Endodermal cell (in vitro differentiated cells): ENCODE measurements around the gene ETV7. TPM values are rescaled to one million over a fixed set of nuclear protein-coding genes. Genes with fewer than 3 reads are reported as not detected.
A peak's percentile ranks its signal among the peaks of the same experiment; 100 is the strongest.

Experiments used
- DNase-seq: peaks from one replicate; pipeline ENCODE4 v3.0.0-alpha.2; 2017
- H3K27ac ChIP-seq: 2 replicates; pipeline ENCODE4 v1.5.1; 2013; ENCODE audit warnings: mild to moderate bottlenecking, low read depth, low read length, moderate library complexity
- H3K27me3 ChIP-seq: 2 replicates; pipeline ENCODE4 v1.6.1; 2013; ENCODE audit warnings: mild to moderate bottlenecking, low read length, moderate library complexity; ENCODE audit not compliant: insufficient read depth, control insufficient read depth, poor library complexity, severe bottlenecking
- H3K36me3 ChIP-seq: 2 replicates; pipeline ENCODE4 v1.7.0; 2013; ENCODE audit warnings: mild to moderate bottlenecking, low read length, moderate library complexity; ENCODE audit not compliant: control insufficient read depth, insufficient read depth
- H3K4me1 ChIP-seq: one replicate; pipeline ENCODE4 v1.7.0; 2013; ENCODE audit warnings: low read length; ENCODE audit not compliant: control insufficient read depth, insufficient read depth
- H3K4me3 ChIP-seq: 2 replicates; pipeline ENCODE4 v1.5.1; 2013; ENCODE audit warnings: mild to moderate bottlenecking, low read length, moderate library complexity
- H3K9ac ChIP-seq: 2 replicates; pipeline ENCODE4 v1.6.1; 2013; ENCODE audit warnings: mild to moderate bottlenecking, low read length, moderate library complexity; ENCODE audit not compliant: poor library complexity, severe bottlenecking; ENCODE audit errors: extremely low read depth
- H3K9me3 ChIP-seq: 2 replicates; pipeline ENCODE4 v1.6.1; 2013; ENCODE audit warnings: mild to moderate bottlenecking, low read length, moderate library complexity; ENCODE audit not compliant: control insufficient read depth
- H3K27ac Mint-ChIP-seq: 2 replicates; pipeline ENCODE4 v1.8.0; 2020; ENCODE audit warnings: mixed read lengths
- H3K27me3 Mint-ChIP-seq: 2 replicates; pipeline ENCODE4 v1.8.0; 2021; ENCODE audit warnings: mild to moderate bottlenecking, mixed read lengths; ENCODE audit not compliant: insufficient read depth
- H3K36me3 Mint-ChIP-seq: 2 replicates; pipeline ENCODE4 v1.8.0; 2020; ENCODE audit warnings: low read depth, mixed read lengths
- H3K4me1 Mint-ChIP-seq: 2 replicates; pipeline ENCODE4 v1.8.0; 2020; ENCODE audit warnings: mixed read lengths
- H3K4me3 Mint-ChIP-seq: 2 replicates; pipeline ENCODE4 v1.8.0; 2020; ENCODE audit warnings: mild to moderate bottlenecking, moderate library complexity, mixed read lengths
- H3K9me3 Mint-ChIP-seq: 2 replicates; pipeline ENCODE4 v1.8.0; 2020; ENCODE audit warnings: mild to moderate bottlenecking, mixed read lengths
- CTCF ChIP-seq: fragments of 200-600 bp; sonication (generic); conservative IDR thresholded peaks from 2 replicates; pipeline ENCODE4 v1.5.0; 2021; ENCODE audit warnings: antibody characterized with exemption, mild to moderate bottlenecking
- WGBS, 2 experiments: methylation state at CpG; one replicate each; pipeline versions ENCODE4 v1.1.5 to v1.1.7; 2013; ENCODE audit warnings: missing lambda C conversion rate in 2 of 2, mixed read lengths in 1 of 2; ENCODE audit not compliant: insufficient coverage in 1 of 2, insufficient read length in 1 of 2; 5-methylcytosine and 5-hydroxymethylcytosine counted together
- total RNA-seq, 2 donors: library from RNA; stranded (reverse); fragmentation: NEBNext Ultra II Directional in 1 of 2; extraction: Animal tissue kit (Norgen Biotek cat#: 25700) in 1 of 2; gene quantifications; 2 replicates in 1 of 2; 3 replicates in 1 of 2; pipeline ENCODE4 v1.2.1, GENCODE V29; 2021

Gene ETV7
- total RNA-seq, 2 donors from 2014 or later: 0.42 TPM

GRCh38 chr6:36333171-36333895, 54.1 kb downstream of the ETV7 start:
- H3K27me3 ChIP-seq: peaks cover 10% of the 10 kb centered on the region
- peaks cover 10% of the 10 kb centered on the region for H3K4me1 Mint-ChIP-seq
- no peak overlapping the region for H3K4me3 ChIP-seq
- H3K9me3 Mint-ChIP-seq: no peaks in the 10 kb centered on the region
- no peak overlapping the region for H3K27ac Mint-ChIP-seq
- no peak overlapping the region for H3K4me3 Mint-ChIP-seq
- 87 to 91% methylated on average over 7 to 8 of the region's 8 CpGs for WGBS, 2 experiments
- no peaks in the 10 kb centered on the region for H3K36me3 Mint-ChIP-seq
- no peaks in the 10 kb centered on the region for H3K9me3 ChIP-seq
- no peak for TF ChIP-seq CTCF
- H3K9ac ChIP-seq: no peak overlapping the region
- H3K27ac ChIP-seq: no peak overlapping the region
- peak; percentile 13 for DNase-seq
- no peaks in the 10 kb centered on the region for H3K4me1 ChIP-seq
- no peaks in the 10 kb centered on the region for H3K36me3 ChIP-seq
- H3K27me3 Mint-ChIP-seq: peaks cover 14% of the 10 kb centered on the region

- peaks cover 12% of the 10 kb centered on the region for H3K4me1 Mint-ChIP-seq
- Histone ChIP-seq H3K4me1 (no peaks in the 10 kb centered on the region), H3K36me3 (no peaks in the 10 kb centered on the region), H3K27ac (no peak overlapping the region), H3K9ac (no peak overlapping the region), H3K9me3 (no peaks in the 10 kb centered on the region), H3K27me3 (peaks cover 10% of the 10 kb centered on the region), H3K4me3 (no peak overlapping the region)
- no peaks in the 10 kb centered on the region for H3K36me3 Mint-ChIP-seq
- peaks cover 12% of the 10 kb centered on the region for H3K27me3 Mint-ChIP-seq
- peak; percentile 40 for DNase-seq
- H3K4me3 Mint-ChIP-seq: no peak overlapping the region
- no peaks in the 10 kb centered on the region for H3K9me3 Mint-ChIP-seq
- no peak for TF ChIP-seq CTCF
- H3K27ac Mint-ChIP-seq: no peak overlapping the region
- WGBS, 2 experiments: 89 to 98% methylated on average over 5 to 6 of the region's 6 CpGs
These were observed 56.1 kb downstream of the ETV7 start for GRCh38 chr6:36331381-36331780.

- Histone ChIP-seq H3K36me3 (no peaks in the 10 kb centered on the region), H3K4me1 (no peaks in the 10 kb centered on the region), H3K9me3 (no peaks in the 10 kb centered on the region), H3K27me3 (peaks cover 10% of the 10 kb centered on the region), H3K27ac (no peak overlapping the region), H3K9ac (no peak overlapping the region), H3K4me3 (no peak overlapping the region)
- no peak for DNase-seq
- TF ChIP-seq CTCF: no peak
- WGBS, 2 experiments: 93 to 95% methylated on average over 10 to 14 of the region's 14 CpGs
- H3K4me3 Mint-ChIP-seq: no peak overlapping the region
- peaks cover 10% of the 10 kb centered on the region for H3K27me3 Mint-ChIP-seq
- no peaks in the 10 kb centered on the region for H3K9me3 Mint-ChIP-seq
- H3K4me1 Mint-ChIP-seq: peaks cover 12% of the 10 kb centered on the region
- no peaks in the 10 kb centered on the region for H3K36me3 Mint-ChIP-seq
- H3K27ac Mint-ChIP-seq: no peak overlapping the region
These were observed 57.1 kb downstream of the ETV7 start for GRCh38 chr6:36330366-36330765.
